ENCODE results near the gene GBP3. TPM values are rescaled to one million over a fixed set of nuclear protein-coding genes. Genes with fewer than 3 reads are reported as not detected.

GBP3 gene
- total RNA-seq, 4 donors from 2014 or later = 9.2 to 25.8 (median 11.2) TPM

DNA sequence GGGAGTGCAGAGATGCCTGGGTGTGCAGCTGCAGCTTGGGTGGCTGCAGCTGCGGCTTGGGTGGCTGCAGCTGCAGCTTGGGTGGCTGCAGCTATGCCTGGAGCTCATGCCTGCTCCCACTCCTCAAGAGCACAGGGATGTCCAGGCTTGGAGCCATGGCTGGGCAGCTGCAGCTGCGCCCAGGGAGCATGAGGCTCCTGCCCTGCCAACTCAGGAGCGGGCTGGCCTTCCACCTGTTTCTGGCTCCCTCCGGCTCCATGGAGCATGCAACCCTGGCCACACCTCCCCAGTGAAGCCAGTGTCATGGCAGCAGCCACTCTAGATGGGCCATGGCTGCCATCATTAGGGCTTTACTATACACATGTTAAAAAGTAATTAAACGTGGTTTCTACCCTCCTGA, 21.3 kb upstream of the GBP3 start:
- WGBS, 2 donors = 79 to 87% methylated on average over 4 to 5 of the region's 5 CpGs
- peaks cover 0 to 5% (median 0%) of the 10 kb centered on the region in 4 donors for H3K9me3 ChIP-seq
- no peak for DNase-seq (ENCODE audit: low spot score in 2 of 2)
- no peak overlapping the region for H3K4me3 ChIP-seq
- H3K27ac ChIP-seq = no peak overlapping the region
- peaks cover 0 to 32% (median 0%) of the 10 kb centered on the region in 3 donors for H3K36me3 ChIP-seq
- H3K4me1 ChIP-seq = no peaks in the 10 kb centered on the region
- H3K27me3 ChIP-seq = no peaks in the 10 kb centered on the region
- TF ChIP-seq POLR2A (IDR thresholded peaks at IDR 0.05) (no peak), EP300 (IDR thresholded peaks at IDR 0.05) (no peak)
- TF ChIP-seq, protein P1, sequence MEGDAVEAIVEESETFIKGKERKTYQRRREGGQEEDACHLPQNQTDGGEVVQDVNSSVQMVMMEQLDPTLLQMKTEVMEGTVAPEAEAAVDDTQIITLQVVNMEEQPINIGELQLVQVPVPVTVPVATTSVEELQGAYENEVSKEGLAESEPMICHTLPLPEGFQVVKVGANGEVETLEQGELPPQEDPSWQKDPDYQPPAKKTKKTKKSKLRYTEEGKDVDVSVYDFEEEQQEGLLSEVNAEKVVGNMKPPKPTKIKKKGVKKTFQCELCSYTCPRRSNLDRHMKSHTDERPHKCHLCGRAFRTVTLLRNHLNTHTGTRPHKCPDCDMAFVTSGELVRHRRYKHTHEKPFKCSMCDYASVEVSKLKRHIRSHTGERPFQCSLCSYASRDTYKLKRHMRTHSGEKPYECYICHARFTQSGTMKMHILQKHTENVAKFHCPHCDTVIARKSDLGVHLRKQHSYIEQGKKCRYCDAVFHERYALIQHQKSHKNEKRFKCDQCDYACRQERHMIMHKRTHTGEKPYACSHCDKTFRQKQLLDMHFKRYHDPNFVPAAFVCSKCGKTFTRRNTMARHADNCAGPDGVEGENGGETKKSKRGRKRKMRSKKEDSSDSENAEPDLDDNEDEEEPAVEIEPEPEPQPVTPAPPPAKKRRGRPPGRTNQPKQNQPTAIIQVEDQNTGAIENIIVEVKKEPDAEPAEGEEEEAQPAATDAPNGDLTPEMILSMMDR (IDR thresholded peaks at IDR 0.05) = no peak

DNA sequence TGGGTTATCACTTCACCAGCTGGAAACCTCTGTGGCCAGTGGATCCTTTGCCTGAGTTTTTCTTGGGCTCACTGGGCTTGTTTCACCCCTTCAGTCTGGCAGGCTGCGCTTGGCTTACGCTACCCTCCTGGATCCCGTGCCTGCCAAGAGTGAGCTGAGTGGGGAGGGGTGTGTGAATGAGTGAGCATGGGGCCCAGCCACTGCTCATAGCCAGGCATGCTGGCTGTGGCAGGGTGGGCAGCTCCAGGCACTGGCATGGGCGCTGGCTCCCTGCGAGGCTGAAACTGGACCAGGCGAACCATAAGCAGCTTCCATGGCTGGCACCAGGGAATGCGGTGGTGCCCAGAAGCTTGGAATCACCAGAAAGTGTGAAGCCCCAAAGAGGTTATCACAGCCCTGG, 19.8 kb upstream of the GBP3 start:
- Histone ChIP-seq H3K27me3 (no peaks in the 10 kb centered on the region), H3K4me3 (no peak overlapping the region), H3K27ac (no peak overlapping the region), H3K36me3 (peaks cover 0 to 21% (median 0%) of the 10 kb centered on the region in 3 donors), H3K9me3 (peaks cover 0 to 5% (median 0%) of the 10 kb centered on the region in 4 donors), H3K4me1 (no peaks in the 10 kb centered on the region)
- 95 to 96% methylated on average over 7 of the region's 7 CpGs for WGBS, 2 donors
- TF ChIP-seq EP300 (IDR thresholded peaks at IDR 0.05) = no peak
- no peak for TF ChIP-seq POLR2A (IDR thresholded peaks at IDR 0.05)
- TF ChIP-seq, protein P1 (IDR thresholded peaks at IDR 0.05) = no peak
- DNase-seq (ENCODE audit: low spot score in 2 of 2) = no peak

DNA sequence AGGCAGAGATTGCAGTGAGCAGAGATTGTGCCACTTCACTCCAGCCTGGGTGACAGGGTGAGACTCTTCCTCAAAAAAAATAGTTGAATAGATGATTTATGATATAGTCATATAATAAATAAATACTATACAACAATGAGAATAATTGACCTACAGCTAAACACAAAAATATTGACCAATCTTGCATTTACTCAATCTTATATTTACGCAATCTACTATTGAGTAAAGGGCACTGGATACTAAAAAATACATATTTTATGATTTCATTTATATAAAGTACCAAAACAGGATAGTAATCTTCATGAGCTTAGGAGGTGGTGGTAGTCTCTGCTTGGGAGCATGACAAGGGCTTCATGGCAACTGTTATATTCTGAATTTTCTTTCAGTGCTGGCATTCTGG, 19.1 kb upstream of the GBP3 start:
- DNase-seq (ENCODE audit: low spot score in 2 of 2) = no peak
- TF ChIP-seq POLR2A (IDR thresholded peaks at IDR 0.05) (no peak), EP300 (IDR thresholded peaks at IDR 0.05) (no peak)
- TF ChIP-seq, protein P1 (IDR thresholded peaks at IDR 0.05) = no peak
- WGBS, 2 donors = 98 to 100% methylated on average over 1 of the region's 1 CpG
- Histone ChIP-seq H3K9me3 (peaks cover 0 to 5% (median 0%) of the 10 kb centered on the region in 4 donors), H3K4me1 (no peaks in the 10 kb centered on the region), H3K36me3 (peaks cover 0 to 18% (median 0%) of the 10 kb centered on the region in 3 donors), H3K27ac (no peak overlapping the region), H3K4me3 (no peak overlapping the region), H3K27me3 (no peaks in the 10 kb centered on the region)

DNA sequence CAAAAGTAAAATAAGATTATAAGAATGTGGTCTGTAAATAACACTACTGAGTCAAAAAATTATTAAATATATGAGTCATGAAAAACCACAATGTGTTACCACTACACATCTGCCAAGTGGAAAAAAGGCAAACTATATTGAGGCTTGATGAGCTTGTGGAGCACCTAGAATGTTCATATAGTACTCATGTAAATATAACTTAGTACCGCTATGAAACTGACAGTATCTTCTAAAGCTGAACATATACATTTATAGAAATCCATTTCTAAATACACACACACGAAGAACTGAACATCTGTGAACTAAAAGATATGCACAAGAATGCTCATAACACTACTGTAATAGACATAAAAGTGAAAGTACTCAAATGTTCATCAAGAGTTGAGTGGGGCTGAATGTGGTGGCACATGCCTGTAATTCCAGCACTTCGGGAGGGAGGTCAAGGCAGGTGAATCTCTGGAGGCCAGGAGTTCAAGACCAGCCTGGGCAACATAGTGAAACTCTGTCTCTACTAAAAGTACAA, 18.5 kb upstream of the GBP3 start:
- H3K4me3 ChIP-seq = no peak overlapping the region
- H3K36me3 ChIP-seq = peaks cover 0 to 18% (median 0%) of the 10 kb centered on the region in 3 donors
- H3K9me3 ChIP-seq = peaks cover 0 to 5% (median 0%) of the 10 kb centered on the region in 4 donors
- no peaks in the 10 kb centered on the region for H3K4me1 ChIP-seq
- H3K27me3 ChIP-seq = no peaks in the 10 kb centered on the region
- H3K27ac ChIP-seq = no peak overlapping the region
- TF ChIP-seq POLR2A (IDR thresholded peaks at IDR 0.05) = no peak
- TF ChIP-seq, protein P1 (IDR thresholded peaks at IDR 0.05) = no peak
- TF ChIP-seq EP300 (IDR thresholded peaks at IDR 0.05) = no peak
- no peak for DNase-seq (ENCODE audit: low spot score in 2 of 2)
- WGBS, 2 donors = 61 to 70% methylated on average over 3 of the region's 3 CpGs

DNA sequence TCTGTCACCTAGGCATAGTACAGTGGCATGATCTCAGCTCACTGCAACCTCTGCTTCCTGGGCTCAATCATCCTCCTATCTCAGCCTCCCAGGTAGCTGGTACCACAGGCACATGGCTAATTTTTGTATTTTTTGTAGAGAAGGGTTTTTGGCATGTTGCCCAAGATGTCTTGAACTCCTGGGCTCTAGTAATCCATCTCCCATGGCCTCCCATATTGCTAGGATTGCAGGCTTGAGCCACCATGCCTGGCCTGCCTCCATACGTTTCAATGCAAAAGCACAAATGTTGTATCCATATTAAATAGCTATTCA, 17.6 kb upstream of the GBP3 start:
- H3K27me3 ChIP-seq = no peaks in the 10 kb centered on the region
- H3K9me3 ChIP-seq = peaks cover 0 to 5% (median 0%) of the 10 kb centered on the region in 4 donors
- TF ChIP-seq, protein P1 (IDR thresholded peaks at IDR 0.05) = no peak
- TF ChIP-seq EP300 (IDR thresholded peaks at IDR 0.05) (no peak), POLR2A (IDR thresholded peaks at IDR 0.05) (no peak)
- no peak for DNase-seq (ENCODE audit: low spot score in 2 of 2)
- peaks cover 0 to 18% (median 0%) of the 10 kb centered on the region in 3 donors for H3K36me3 ChIP-seq
- no peaks in the 10 kb centered on the region for H3K4me1 ChIP-seq
- H3K4me3 ChIP-seq = no peak overlapping the region
- H3K27ac ChIP-seq = no peak overlapping the region
- WGBS, 2 donors = 76 to 92% methylated on average over 1 of the region's 1 CpG
